ENCODE measurements around the gene SLC2A4.

Gene SLC2A4

DNA sequence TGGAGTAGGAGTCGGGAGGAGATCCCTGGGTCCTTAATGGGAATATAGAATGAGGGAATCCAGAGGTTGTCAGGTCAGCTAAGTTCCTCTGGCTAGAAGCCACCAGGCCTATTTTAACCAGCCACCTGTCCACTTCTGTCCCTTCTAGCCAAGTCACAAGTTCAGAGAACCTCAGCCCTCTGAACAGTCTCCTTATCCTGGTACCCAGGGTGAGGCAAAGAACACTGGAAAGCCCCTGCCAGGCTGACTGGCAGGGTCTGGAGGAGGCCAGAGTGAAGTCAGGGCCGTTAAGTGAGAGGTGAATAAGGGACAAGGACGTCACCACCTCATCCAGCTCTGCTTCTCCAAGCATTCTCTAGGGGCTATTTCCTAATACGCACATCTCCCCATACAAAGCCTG, 32.7 kb upstream of the SLC2A4 start:
- DNase-seq (ENCODE audit: low read depth): no peak

DNA sequence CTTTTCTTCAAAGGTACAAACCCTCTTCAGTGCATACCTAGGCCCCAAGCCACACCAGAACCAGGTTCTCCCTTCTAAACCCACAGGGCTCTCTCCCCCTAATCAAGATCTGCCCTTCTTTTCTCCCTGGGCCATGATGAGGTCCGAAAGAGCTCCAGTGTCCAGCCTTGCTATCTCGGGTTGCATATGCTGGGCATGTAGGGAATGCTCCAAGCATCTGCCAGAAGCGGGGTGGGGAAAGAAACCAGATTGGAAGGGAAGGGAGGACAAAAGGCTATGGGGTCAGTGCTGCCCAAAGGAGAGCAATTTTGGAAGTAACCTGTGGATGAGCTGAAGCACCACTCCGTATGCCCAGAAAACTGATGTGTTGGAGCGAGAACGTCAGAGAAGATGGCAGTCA, 32.3 kb upstream of the SLC2A4 start:
- no peak for DNase-seq (ENCODE audit: low read depth)

GRCh38 chr17:7249830-7250229, 31.7 kb upstream of the SLC2A4 start:
- DNase-seq (ENCODE audit: low read depth): no peak

DNA sequence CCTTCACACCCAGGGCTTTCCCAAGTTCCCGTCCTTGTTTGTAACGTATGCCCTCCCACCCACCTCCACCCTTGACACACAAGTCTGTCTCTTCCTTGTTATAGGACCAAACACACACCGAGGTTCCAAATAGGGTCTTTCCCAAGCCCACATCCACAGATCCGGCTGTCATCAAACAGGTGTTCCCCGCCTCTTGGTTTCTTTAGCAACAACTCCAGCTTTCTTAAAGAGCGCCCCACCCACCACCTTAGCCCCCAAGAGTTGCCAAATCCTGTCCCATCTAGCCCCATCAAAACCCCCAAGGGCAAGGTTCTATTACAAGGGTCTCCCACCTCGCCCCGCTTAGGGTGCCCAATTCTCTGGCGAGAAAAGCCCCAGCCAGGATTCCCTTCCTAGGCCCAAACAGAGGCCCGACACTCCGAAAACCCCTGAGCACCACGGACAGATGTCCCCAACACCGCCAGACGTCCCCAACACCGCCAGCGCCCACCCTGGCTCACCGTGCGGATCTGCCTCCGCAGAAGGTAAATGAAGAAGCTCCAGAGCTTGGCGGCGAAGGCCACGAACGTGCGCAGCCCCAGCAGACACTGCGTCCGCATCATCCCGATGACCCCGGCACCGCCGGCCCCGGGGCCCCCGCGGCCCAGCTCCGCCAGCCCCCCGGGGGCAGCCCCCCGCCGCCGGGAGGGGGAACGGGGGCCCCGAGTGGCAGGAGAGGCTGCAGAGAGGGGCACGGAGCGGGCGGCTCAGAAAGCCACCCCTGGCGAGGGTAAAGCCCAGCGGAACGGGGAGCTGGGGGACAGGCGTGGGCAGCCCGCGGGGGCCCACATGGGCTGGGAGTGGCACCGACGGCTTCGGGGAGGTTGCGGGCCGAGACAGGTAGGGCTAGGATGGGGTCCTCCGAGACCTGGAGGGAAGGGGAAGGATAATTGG, 30.6 kb upstream of the SLC2A4 start:
- no peak for DNase-seq (ENCODE audit: low read depth)

- peak; percentile 99 for DNase-seq (ENCODE audit: low read depth)
Observed at GRCh38 chr17:7251661-7252175, 29.8 kb upstream of the SLC2A4 start, which contains the start of gene CTDNEP1. Gene CTDNEP1 (minus strand): TSS chr17:7251734. CDS start chr17:7251296, 438 bp downstream.

DNA sequence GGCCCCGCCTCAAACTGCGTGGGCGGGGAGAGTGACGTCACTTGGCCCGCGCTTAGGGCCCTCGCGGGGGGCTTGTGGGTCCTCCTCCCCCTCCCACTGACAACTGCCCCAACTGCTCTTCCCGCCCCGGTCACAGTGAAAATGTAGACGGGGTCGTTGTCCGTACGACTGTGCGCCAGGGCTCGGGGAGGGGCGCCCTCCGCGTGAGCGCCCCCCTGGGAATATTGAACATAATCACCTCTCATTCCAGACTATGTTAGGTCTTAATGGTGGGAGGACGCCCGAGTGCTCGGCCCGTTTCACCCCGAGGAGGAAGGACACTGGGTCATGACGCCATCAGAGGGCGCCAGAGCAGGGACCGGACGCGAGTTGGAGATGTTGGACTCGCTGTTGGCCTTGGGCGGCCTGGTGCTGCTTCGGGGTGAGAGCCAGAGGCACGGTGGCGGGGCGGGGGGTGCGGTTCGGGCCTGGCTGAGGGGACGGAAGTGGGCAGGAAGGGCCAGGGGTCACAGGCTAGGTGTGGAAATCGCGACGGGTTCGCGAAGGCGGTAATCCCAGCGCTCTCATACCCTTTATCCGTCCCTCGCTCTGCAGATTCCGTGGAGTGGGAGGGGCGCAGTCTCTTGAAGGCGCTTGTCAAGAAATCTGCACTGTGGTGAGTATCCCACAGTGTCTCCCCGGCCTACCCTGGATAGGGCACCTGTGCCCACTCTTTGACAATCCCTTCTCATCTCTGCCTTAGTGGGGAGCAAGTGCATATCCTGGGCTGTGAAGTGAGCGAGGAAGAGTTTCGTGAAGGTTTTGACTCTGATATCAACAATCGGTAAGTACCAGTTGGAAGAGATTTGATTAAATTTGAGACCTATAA, 29.1 kb upstream of the SLC2A4 start, which contains the start of gene ELP5:
Gene ELP5, plus strand, starts transcription at position 40 of the 868 bp plus-strand sequence. Its CDS starts 336 bp downstream, at position 376.
- peak; percentile 78 for DNase-seq (ENCODE audit: low read depth)

DNA sequence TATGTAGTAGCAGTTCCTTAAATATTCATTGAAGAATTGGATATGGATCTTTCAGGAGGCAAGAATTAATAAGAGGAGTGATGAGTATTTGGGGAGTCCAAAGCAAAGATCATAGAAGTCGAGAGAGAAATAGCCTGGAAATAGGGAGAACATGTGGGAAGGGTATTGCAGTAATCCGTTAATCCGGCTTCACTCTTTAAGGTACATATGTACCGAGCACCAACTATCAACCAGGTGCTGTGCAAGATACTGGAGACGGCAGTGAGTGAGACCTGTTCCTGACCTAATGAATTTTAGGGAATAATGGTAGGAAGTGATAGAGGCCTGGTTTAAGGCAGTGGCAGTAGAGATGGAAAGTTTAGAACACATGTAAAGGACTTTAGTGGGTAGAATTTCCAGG, 28.4 kb upstream of the SLC2A4 start:
- DNase-seq (ENCODE audit: low read depth): no peak

GRCh38 chr17:7254511-7254910, 27.0 kb upstream of the SLC2A4 start:
- DNase-seq (ENCODE audit: low read depth): no peak

- no peak for DNase-seq (ENCODE audit: low read depth)
Observed at GRCh38 chr17:7256766-7257456, 24.6 kb upstream of the SLC2A4 start.

- no peak for DNase-seq (ENCODE audit: low read depth)
Observed at GRCh38 chr17:7258731-7259554, 22.6 kb upstream of the SLC2A4 start.

DNA sequence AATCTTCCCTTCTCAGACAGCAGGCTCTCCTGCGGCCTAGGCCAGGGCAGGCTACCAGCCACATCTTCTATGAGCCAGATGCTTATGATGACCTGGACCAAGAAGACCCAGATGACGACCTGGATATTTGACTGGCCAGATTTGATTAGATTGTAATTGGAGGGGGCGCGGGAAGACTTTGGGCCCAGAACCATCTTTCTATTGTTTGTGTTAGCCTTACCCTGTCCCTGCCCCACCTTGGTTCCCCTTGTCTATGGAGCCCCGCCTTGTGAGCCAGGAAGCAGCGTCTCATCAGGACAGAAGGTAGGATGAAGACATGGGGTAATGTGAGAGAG, 22.0 kb upstream of the SLC2A4 start:
- DNase-seq (ENCODE audit: low read depth): no peak

- no peak for DNase-seq (ENCODE audit: low read depth)
Observed at GRCh38 chr17:7260151-7260550, 21.4 kb upstream of the SLC2A4 start.

DNA sequence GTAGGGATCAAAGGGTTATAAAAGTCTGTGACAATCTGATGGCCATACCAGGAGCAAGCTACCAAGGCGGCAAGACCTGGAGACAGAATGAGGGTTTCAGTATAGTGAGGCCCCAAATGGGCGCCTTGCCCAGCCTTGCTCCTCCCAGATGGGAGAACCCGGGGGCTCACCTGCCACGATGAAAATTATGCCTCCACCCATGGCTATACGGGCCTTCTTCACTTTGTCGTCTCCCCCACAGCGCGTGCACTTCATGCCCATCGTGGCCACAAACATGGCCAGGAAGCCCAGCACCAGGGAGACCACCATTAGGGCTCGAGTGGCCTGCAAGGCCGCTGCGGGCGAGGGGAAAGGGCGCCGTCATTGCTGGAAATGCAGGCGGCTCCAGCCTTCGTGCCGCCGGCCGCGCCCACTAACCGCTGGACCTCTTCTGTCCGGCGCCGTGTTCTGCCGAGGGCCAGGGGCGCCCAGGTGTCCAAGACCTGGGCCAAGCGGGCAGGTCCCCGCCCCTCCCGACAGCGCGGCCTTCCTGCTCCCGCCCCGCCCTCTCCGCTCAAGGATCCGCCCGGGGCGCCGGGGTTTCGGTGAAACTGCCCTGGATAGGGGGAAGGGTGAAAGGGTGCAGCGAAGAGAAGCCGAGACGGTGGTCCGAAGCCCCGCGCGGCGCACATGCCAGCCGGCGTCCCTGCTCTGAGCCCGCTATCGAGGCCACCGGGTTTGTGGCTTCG, 20.7 kb upstream of the SLC2A4 start:
- DNase-seq (ENCODE audit: low read depth): no peak

- DNase-seq (ENCODE audit: low read depth): no peak
Observed at GRCh38 chr17:7261379-7262191, 19.9 kb upstream of the SLC2A4 start.

DNA sequence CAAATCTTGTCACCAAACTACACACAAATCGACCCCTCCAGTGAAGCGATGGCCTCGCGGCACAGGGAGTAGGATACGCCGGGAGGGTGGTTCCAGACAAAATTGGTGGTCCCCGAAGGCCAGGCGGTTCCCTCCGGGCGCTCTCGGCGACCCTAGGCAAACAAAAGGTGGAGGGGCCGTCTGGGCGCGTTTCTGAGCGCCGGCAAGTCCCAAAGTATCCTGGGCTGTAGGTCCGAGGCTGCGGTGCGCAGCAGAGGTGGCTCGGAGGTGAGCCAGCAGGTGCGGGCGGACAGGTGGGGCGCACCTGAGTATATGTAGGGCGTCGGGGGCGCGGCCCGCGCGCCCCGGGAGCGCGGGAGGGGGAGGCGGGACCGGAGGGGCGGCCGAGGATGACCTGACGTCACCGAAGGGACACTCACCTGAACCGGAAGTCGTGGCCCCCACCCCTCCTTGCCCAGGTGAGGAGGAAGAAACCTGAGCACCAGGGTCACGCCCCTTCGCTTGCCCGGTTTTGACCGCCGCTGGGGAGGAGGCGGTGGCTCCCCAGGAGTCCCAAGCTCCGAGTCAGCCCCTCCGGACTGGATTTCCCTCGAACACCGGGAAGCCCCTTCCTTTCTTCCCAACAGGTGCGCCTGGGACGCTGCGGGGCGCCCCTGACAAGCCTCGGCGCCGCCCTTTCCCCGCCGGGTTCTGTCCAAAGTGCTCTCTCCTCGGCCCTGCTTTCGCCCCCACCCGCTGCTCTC, 19.2 kb upstream of the SLC2A4 start, which contains the start of gene CLDN7:
Gene CLDN7, minus strand, starts transcription at position 287 of the 743 bp plus-strand sequence. CDS start 435 bp downstream, outside the sequence.
- no peak for DNase-seq (ENCODE audit: low read depth)

DNA sequence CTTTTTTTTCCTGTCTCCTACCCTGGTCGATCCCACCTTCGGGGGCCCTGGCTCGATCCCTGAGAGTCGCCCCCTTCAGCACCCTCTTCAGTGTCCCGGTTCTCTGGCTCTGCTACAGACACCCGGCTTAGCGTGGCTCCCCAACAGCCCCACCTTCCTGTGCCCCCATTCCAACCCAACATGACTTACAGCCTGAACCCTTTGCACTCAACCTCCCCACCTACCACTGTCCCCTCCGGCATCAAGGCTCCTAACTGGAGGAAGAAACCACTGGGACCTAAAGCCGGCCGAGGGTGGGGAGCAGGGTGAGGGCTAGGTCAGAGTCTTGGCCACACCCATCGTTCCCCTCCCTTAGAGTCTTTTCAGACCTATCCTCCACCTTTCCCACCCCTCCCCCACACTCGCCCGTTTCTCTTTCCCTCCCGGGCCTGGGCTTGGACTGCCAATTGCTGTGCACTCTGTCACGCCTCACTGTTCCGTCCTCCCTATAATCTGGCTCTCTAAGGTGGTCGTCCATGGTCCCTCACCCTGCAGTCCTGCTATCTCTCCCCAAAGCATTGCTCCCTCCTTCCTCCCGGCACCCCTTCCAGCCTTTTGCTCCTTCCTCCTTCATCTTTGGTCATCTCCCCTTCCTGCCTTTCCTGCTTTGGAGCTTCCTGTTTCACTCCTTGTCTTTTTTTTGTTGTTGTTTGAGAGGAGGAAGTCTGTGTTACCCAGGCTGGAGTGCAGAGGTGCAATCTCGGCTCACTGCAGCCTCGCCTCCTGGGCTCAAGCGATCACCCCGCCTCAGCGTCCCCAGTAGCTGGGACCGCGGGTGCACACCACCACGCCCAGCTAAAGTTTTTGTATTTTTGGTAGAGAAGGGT, 18.4 kb upstream of the SLC2A4 start:
- no peak for DNase-seq (ENCODE audit: low read depth)

GRCh38 chr17:7263801-7264078, 17.8 kb upstream of the SLC2A4 start:
- DNase-seq (ENCODE audit: low read depth): no peak

DNA sequence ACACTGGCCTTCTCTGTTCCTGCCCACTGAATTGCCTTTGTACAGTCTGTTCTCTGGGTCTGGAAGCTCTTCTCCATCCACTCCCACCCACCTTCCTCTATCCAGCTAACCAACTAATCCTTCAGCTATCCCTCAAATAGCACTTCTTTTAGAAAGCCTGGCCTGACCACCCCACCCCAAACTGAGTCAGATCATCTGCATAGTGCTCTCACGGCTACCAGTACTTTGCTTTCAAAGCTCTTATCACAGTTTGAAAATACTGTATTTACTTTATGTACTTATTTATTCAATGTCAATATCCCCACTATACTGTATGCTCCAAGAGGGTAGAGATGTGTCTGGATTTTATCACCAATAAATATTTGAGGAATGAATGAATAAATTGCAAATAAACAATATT, 14.7 kb upstream of the SLC2A4 start:
- DNase-seq (ENCODE audit: low read depth): no peak

Data from T follicular helper cell (primary cell).